ENCODE measurements around the gene NOPCHAP1.
"Not testable (repeated sequence)": the region's sequence is repeated elsewhere in the genome, so short reads cannot be mapped to it uniquely, and the experiment has no call there.

NOPCHAP1 gene

DNA sequence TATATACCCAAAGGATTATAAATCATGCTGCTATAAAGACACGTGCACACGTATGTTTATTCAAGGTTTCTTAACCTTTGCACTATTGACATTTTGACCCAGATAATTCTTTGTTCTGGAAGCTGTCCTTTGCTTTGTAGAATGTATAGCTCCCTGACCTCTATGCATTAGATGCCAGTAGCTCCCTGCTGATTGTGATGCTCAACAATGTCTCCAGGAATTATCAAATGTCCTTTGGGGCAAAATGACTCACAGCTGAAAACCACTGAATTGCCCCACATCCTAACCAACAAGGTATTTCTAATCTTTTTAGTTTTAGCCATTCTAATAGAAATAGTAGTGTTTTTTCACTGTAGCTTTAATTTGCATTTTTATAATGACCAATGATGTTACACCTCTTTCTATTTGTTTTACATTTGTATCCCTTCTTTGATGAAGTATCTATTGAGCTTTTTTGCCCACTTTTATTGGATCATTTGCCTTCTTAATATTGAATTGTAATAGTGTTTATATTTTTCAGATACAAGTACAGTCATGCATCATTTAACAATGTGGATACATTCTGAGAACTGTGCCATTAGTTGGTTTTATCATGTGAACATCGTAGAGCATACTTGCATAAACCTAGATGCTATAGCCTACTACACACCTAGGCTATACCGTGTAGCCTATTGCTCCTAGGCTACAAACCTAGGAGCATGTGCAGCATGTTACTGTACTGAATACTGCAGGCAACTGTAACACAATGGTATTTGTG, 10.4 kb upstream of the NOPCHAP1 start:
- H3K4me3 ChIP-seq (replicated peaks in 1 of 2; ENCODE audit: low read depth in 2 of 2, low read length in 2 of 2) = no peak overlapping the region
- DNase-seq (ENCODE audit: low read depth in 2 of 2) = peak in 1 of 2 donors; percentile 77
- no peak for TF ChIP-seq CTCF (IDR thresholded peaks at IDR 0.05; ENCODE audit: low read depth, low read length)

DNA sequence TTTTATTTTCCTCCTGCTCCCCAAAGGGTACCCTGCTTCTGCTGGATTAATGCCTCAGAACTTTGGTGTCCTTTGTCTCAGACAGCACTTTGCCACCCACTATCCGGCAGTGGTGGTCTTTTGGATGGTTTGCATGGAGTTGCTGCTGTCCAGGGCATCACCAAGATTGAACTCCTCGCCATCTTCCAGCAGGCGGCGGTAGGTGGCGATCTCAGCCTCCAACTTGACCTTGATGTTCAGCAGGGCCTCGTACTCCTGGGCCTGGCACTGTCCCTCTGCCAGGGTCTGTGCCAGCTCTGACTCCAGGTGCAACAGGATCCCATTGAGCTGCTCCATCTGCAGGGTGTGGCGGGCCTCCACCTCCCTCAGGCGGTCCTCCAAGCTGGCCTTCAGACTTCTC, 9.4 kb upstream of the NOPCHAP1 start:
- H3K4me3 ChIP-seq (replicated peaks in 1 of 2; ENCODE audit: low read depth in 2 of 2, low read length in 2 of 2) = no peak overlapping the region
- TF ChIP-seq CTCF (IDR thresholded peaks at IDR 0.05; ENCODE audit: low read depth, low read length) = no peak
- no peak for DNase-seq (ENCODE audit: low read depth in 2 of 2)

- DNase-seq (ENCODE audit: low read depth in 2 of 2); H3K4me3 ChIP-seq (replicated peaks in 1 of 2; ENCODE audit: low read depth in 2 of 2, low read length in 2 of 2): not testable (repeated sequence)
Observed at GRCh38 chr12:104977688-104978087, 8.4 kb upstream of the NOPCHAP1 start.

DNA sequence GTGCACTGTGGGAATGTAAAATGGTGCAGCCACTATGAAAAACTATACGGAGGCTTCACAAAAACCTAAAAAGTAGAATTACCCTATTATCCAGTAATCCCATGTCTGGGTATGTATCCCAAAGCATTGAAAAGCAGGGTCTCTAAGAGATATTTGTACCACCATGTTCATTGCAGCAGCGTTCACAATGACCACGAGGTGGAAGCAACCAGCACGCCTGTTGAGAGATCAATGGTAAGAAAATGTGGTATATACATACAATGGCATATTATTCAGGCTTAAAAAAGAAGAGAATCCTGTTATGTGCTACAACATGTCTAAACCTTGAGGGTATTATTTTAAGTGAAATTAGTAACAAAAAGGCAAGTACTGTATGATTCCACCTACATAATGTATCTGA, 910 bp upstream of the NOPCHAP1 start:
- no peak overlapping the region for H3K4me3 ChIP-seq (replicated peaks in 1 of 2; ENCODE audit: low read depth in 2 of 2, low read length in 2 of 2)
- TF ChIP-seq CTCF (IDR thresholded peaks at IDR 0.05; ENCODE audit: low read depth, low read length) = no peak
- DNase-seq (ENCODE audit: low read depth in 2 of 2) = no peak

DNA sequence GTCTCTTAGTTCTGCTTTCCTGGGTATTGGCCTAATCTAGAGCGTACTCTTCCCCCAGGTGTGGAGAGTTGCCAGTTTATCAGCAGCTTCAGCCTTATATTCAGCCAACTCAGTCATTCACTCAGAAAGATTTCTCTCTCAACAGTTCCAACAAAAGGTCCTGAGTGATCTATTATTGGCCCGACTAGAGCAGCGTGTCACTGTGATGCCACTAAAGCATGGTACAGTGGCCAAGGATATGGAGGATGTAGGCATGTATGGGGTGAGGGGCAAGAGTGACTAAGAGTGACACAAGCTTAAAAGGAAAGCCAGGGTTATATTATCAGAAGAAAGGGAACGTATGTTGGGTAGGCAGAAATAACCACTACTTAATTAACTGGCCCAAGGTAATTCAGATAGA, 4.8 kb downstream of the NOPCHAP1 start:
- TF ChIP-seq CTCF (IDR thresholded peaks at IDR 0.05; ENCODE audit: low read depth, low read length) = no peak
- DNase-seq (ENCODE audit: low read depth in 2 of 2) = no peak
- no peak overlapping the region for H3K4me3 ChIP-seq (replicated peaks in 1 of 2; ENCODE audit: low read depth in 2 of 2, low read length in 2 of 2)

GRCh38 chr12:104991565-104992128, 5.5 kb downstream of the NOPCHAP1 start:
- TF ChIP-seq CTCF (IDR thresholded peaks at IDR 0.05; ENCODE audit: low read depth, low read length) = no peak
- DNase-seq (ENCODE audit: low read depth in 2 of 2) = no peak
- no peak overlapping the region for H3K4me3 ChIP-seq (replicated peaks in 1 of 2; ENCODE audit: low read depth in 2 of 2, low read length in 2 of 2)

DNA sequence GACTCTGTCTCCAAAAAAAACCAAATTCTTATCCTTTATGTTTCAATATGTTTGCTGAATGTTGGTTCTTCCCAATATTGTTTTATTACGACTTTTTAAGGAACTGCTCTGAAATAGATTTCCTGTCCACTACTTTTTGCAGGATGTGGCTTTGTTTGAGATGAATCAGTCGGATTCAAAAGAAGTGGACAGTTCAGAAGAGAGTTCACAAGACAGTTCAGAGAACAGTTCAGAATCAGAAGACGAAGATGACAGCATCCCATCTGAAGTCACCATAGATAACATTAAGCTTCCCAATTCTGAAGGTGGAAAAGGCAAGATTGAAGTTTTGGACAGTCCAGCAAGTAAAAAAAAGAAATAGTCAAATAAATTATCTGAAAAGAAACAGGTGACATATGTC, 8.2 kb downstream of the NOPCHAP1 start:
- TF ChIP-seq CTCF (IDR thresholded peaks at IDR 0.05; ENCODE audit: low read depth, low read length) = no peak
- no peak overlapping the region for H3K4me3 ChIP-seq (replicated peaks in 1 of 2; ENCODE audit: low read depth in 2 of 2, low read length in 2 of 2)
- DNase-seq (ENCODE audit: low read depth in 2 of 2) = no peak
